Measurements from ENCODE around the gene CDK9. TPM values are rescaled to one million over a fixed set of nuclear protein-coding genes. Genes with fewer than 3 reads are reported as not detected.

CDK9 gene
- total RNA-seq, 1 experiment from 2014 or later = 48.7 TPM

DNA sequence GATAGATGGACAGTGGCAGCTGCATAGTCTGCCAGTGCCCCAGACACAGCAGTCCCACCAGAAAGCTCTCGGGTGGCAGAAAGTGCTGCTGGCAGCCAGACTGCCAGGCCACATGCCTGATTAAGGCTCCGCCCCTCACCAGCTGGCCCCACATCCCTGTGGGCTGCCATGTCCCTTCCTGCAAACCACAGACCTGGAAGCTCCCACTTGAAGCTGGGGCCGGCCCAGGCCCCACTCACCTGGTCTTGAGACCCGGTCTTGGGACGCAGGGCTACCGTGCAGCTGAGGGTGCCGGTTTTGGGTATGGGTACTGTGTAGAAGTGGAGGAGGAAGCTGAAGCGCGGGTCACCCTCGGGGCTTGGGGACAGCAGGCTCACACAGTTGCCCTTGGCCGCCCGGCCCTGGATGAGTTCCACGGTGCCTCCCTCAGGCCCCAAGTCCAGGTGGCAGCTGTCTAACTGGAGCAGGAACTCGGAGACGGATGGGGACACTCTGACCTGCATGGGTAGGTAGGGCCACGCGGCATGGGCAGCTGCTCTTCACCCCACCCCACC is 32.1 kb downstream of the CDK9 start:
- in situ Hi-C loops (cut with HindIII; ENCODE audit: low pct_unique_long_range_greater_than_20kb, low sequenced_read_pairs) (no loop called here), intact Hi-C loops (cut with micrococcal nuclease; ENCODE audit: unreplicated experiment) (no loop called here)
- CTCF ChIA-PET = no interaction called here
- no peak for DNase-seq (ENCODE audit: low read depth, low spot score)
- Histone ChIP-seq H3K4me3 (ENCODE audit: low read depth in 2 of 2, low read length in 2 of 2) (no peak overlapping the region), H3K27me3 (ENCODE audit: control insufficient read depth, insufficient read depth, low read length) (no peaks in the 10 kb centered on the region), H3K9me3 (ENCODE audit: control insufficient read depth, insufficient read depth, low read depth, low read length) (no peaks in the 10 kb centered on the region), H3K4me1 (ENCODE audit: control insufficient read depth, insufficient read depth, low read length) (no peaks in the 10 kb centered on the region), H3K36me3 (ENCODE audit: control insufficient read depth, insufficient read depth, low read length) (no peaks in the 10 kb centered on the region), H3K27ac (ENCODE audit: low read length) (no peak overlapping the region)
- POLR2A ChIA-PET = no interaction called here
- no peak for TF ChIP-seq POLR2AphosphoS5 (IDR thresholded peaks at IDR 0.05; ENCODE audit: low read depth, low read length)
- TF ChIP-seq, protein P1, sequence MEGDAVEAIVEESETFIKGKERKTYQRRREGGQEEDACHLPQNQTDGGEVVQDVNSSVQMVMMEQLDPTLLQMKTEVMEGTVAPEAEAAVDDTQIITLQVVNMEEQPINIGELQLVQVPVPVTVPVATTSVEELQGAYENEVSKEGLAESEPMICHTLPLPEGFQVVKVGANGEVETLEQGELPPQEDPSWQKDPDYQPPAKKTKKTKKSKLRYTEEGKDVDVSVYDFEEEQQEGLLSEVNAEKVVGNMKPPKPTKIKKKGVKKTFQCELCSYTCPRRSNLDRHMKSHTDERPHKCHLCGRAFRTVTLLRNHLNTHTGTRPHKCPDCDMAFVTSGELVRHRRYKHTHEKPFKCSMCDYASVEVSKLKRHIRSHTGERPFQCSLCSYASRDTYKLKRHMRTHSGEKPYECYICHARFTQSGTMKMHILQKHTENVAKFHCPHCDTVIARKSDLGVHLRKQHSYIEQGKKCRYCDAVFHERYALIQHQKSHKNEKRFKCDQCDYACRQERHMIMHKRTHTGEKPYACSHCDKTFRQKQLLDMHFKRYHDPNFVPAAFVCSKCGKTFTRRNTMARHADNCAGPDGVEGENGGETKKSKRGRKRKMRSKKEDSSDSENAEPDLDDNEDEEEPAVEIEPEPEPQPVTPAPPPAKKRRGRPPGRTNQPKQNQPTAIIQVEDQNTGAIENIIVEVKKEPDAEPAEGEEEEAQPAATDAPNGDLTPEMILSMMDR (IDR thresholded peaks at IDR 0.05) = no peak
- TF ChIP-seq TCF7L2 (IDR thresholded peaks at IDR 0.05; ENCODE audit: low read depth, low read length) = no peak
- TF ChIP-seq, protein P2, sequence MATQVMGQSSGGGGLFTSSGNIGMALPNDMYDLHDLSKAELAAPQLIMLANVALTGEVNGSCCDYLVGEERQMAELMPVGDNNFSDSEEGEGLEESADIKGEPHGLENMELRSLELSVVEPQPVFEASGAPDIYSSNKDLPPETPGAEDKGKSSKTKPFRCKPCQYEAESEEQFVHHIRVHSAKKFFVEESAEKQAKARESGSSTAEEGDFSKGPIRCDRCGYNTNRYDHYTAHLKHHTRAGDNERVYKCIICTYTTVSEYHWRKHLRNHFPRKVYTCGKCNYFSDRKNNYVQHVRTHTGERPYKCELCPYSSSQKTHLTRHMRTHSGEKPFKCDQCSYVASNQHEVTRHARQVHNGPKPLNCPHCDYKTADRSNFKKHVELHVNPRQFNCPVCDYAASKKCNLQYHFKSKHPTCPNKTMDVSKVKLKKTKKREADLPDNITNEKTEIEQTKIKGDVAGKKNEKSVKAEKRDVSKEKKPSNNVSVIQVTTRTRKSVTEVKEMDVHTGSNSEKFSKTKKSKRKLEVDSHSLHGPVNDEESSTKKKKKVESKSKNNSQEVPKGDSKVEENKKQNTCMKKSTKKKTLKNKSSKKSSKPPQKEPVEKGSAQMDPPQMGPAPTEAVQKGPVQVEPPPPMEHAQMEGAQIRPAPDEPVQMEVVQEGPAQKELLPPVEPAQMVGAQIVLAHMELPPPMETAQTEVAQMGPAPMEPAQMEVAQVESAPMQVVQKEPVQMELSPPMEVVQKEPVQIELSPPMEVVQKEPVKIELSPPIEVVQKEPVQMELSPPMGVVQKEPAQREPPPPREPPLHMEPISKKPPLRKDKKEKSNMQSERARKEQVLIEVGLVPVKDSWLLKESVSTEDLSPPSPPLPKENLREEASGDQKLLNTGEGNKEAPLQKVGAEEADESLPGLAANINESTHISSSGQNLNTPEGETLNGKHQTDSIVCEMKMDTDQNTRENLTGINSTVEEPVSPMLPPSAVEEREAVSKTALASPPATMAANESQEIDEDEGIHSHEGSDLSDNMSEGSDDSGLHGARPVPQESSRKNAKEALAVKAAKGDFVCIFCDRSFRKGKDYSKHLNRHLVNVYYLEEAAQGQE (IDR thresholded peaks at IDR 0.05; ENCODE audit: insufficient read depth in 1 of 2, low read depth in 2 of 2, low read length in 1 of 2) = no peak
- TF ChIP-seq SIN3A (IDR thresholded peaks at IDR 0.05; ENCODE audit: borderline replicate concordance, insufficient read depth, low read depth, low read length) = no peak
- no TSS peak for BruUV-seq (replicated peaks)
- ATAC-seq = no peak

DNA sequence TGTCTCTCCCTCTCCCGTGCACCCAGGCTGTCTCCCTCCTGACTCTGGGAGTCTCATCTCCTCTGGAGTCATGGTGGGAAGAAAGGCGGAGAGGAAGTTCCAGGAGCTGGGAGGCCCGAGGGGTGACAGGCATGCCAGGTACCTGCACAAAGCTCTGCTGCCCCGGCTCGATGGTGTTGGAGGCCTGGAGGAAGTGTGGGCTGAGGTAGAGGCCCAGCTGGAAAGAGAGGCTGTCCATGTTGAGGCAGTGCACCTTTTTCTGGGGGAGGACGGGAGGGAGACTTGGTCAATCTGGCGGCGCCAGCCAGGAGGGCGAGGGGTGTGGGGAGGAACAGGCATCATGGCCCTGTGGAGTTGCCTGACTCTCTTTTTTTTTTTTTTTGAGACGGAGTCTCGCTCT is 32.7 kb downstream of the CDK9 start:
- DNase-seq (ENCODE audit: low read depth, low spot score) (no peak), ATAC-seq (no peak)
- ChIA-PET POLR2A (no interaction called here), CTCF (no interaction called here)
- no peaks in the 10 kb centered on the region for H3K36me3 ChIP-seq (ENCODE audit: control insufficient read depth, insufficient read depth, low read length)
- no peaks in the 10 kb centered on the region for H3K4me1 ChIP-seq (ENCODE audit: control insufficient read depth, insufficient read depth, low read length)
- in situ Hi-C loops (cut with HindIII; ENCODE audit: low pct_unique_long_range_greater_than_20kb, low sequenced_read_pairs) = no loop called here
- no TSS peak for BruUV-seq (replicated peaks)
- no peaks in the 10 kb centered on the region for H3K9me3 ChIP-seq (ENCODE audit: control insufficient read depth, insufficient read depth, low read depth, low read length)
- intact Hi-C loops (cut with micrococcal nuclease; ENCODE audit: unreplicated experiment) = no loop called here
- H3K4me3 ChIP-seq (ENCODE audit: low read depth in 2 of 2, low read length in 2 of 2) = no peak overlapping the region
- H3K27me3 ChIP-seq (ENCODE audit: control insufficient read depth, insufficient read depth, low read length) = no peaks in the 10 kb centered on the region
- TF ChIP-seq, protein P1 (IDR thresholded peaks at IDR 0.05) = no peak
- TF ChIP-seq SIN3A (IDR thresholded peaks at IDR 0.05; ENCODE audit: borderline replicate concordance, insufficient read depth, low read depth, low read length) (no peak), POLR2AphosphoS5 (IDR thresholded peaks at IDR 0.05; ENCODE audit: low read depth, low read length) (no peak), TCF7L2 (IDR thresholded peaks at IDR 0.05; ENCODE audit: low read depth, low read length) (no peak)
- TF ChIP-seq, protein P2 (IDR thresholded peaks at IDR 0.05; ENCODE audit: insufficient read depth in 1 of 2, low read depth in 2 of 2, low read length in 1 of 2) = no peak
- no peak overlapping the region for H3K27ac ChIP-seq (ENCODE audit: low read length)
